HG03520 (cell line): ENCODE results near the gene ZNF808.
"Not testable (repeated sequence)": the region's sequence is repeated elsewhere in the genome, so short reads cannot be mapped to it uniquely, and the experiment has no call there.

Experiments used
- ATAC-seq: cut with Tn5 transposase; IDR thresholded peaks from one replicate; pipeline ENCODE4 v1.9.1; 2021; ENCODE audit warnings: mild to moderate bottlenecking, moderate library complexity; ENCODE audit not compliant: unreplicated experiment

The ZNF808 gene

GRCh38 chr19:52535771-52536447 lies 8.4 kb downstream of the ZNF808 start:
- peak; percentile 85 for ATAC-seq

- ATAC-seq = no peak
These were observed 9.0 kb downstream of the ZNF808 start for GRCh38 chr19:52536448-52536800.

- ATAC-seq = not testable (repeated sequence)
These were observed 11.3 kb downstream of the ZNF808 start for GRCh38 chr19:52538815-52539214.

- not testable (repeated sequence) for ATAC-seq
These were observed 13.7 kb downstream of the ZNF808 start for GRCh38 chr19:52541176-52541575.

- ATAC-seq = no peak
These were observed 14.1 kb downstream of the ZNF808 start for GRCh38 chr19:52541608-52542007.

- not testable (repeated sequence) for ATAC-seq
These were observed 15.1 kb downstream of the ZNF808 start for GRCh38 chr19:52542541-52542940.

- ATAC-seq = no peak
These were observed 15.7 kb downstream of the ZNF808 start for GRCh38 chr19:52542984-52543664.

- no peak for ATAC-seq
These were observed 26.9 kb downstream of the ZNF808 start for GRCh38 chr19:52554216-52554971.

GRCh38 chr19:52557231-52557995 lies 29.9 kb downstream of the ZNF808 start:
- ATAC-seq = no peak

GRCh38 chr19:52558732-52559445 lies 31.4 kb downstream of the ZNF808 start:
- ATAC-seq = not testable (repeated sequence)

GRCh38 chr19:52561611-52562010 lies 34.1 kb downstream of the ZNF808 start:
- ATAC-seq = not testable (repeated sequence)

GRCh38 chr19:52566121-52566520 lies 38.7 kb downstream of the ZNF808 start:
- ATAC-seq = no peak

- ATAC-seq = no peak
These were observed 39.1 kb downstream of the ZNF808 start for GRCh38 chr19:52566588-52566987.

- ATAC-seq = no peak
These were observed 40.5 kb downstream of the ZNF808 start for GRCh38 chr19:52567921-52568320.

GRCh38 chr19:52569638-52569999 lies 42.2 kb downstream of the ZNF808 start:
- ATAC-seq = not testable (repeated sequence)

- ATAC-seq = peak; percentile 90
These were observed 42.8 kb downstream of the ZNF808 start, which contains the start of gene ZNF701 for GRCh38 chr19:52570000-52570861. Gene ZNF701 (plus strand): TSS chr19:52570287. CDS start chr19:52574148, 3,861 bp downstream.

GRCh38 chr19:52584736-52585440 lies 57.4 kb downstream of the ZNF808 start:
- ATAC-seq = no peak

GRCh38 chr19:52585604-52586003 lies 58.1 kb downstream of the ZNF808 start:
- no peak for ATAC-seq

- ATAC-seq = no peak
These were observed 63.3 kb downstream of the ZNF808 start for GRCh38 chr19:52590728-52591127.
